IPS-NIHi7 (cell line): ENCODE data around the gene GRAMD2B.

Source experiments
- DNase-seq: peaks from one replicate; pipeline ENCODE4 v3.0.0; 2012; ENCODE audit warnings: mixed read lengths; ENCODE audit errors: extremely low spot score

GRAMD2B gene

GRCh38 chr5:126480824-126481223 lies 57.6 kb downstream of the GRAMD2B start:
- DNase-seq: no peak

GRCh38 chr5:126481243-126481642 lies 58.0 kb downstream of the GRAMD2B start:
- DNase-seq: no peak

- DNase-seq: no peak
Observed at GRCh38 chr5:126482591-126482990, 59.4 kb downstream of the GRAMD2B start.

GRCh38 chr5:126483156-126483555 lies 59.9 kb downstream of the GRAMD2B start:
- no peak for DNase-seq

- DNase-seq: no peak
Observed at GRCh38 chr5:126484253-126484652, 61.0 kb downstream of the GRAMD2B start.

GRCh38 chr5:126486332-126486731 lies 63.1 kb downstream of the GRAMD2B start:
- no peak for DNase-seq

GRCh38 chr5:126487596-126487995 lies 64.4 kb downstream of the GRAMD2B start:
- DNase-seq: no peak

- DNase-seq: no peak
Observed at GRCh38 chr5:126488443-126489065, 65.3 kb downstream of the GRAMD2B start.

- peak; percentile 42 for DNase-seq
Observed at GRCh38 chr5:126490167-126490940, 67.1 kb downstream of the GRAMD2B start.

GRCh38 chr5:126492939-126493338 lies 69.7 kb downstream of the GRAMD2B start:
- peak; percentile 40 for DNase-seq

- no peak for DNase-seq
Observed at GRCh38 chr5:126494393-126494792, 71.2 kb downstream of the GRAMD2B start.

- DNase-seq: no peak
Observed at GRCh38 chr5:126497506-126497905, 74.3 kb downstream of the GRAMD2B start.

GRCh38 chr5:126499278-126499677 lies 76.1 kb downstream of the GRAMD2B start:
- no peak for DNase-seq

GRCh38 chr5:126499853-126500342 lies 76.7 kb downstream of the GRAMD2B start:
- peak; percentile 51 for DNase-seq

GRCh38 chr5:126501448-126501847 lies 78.2 kb downstream of the GRAMD2B start:
- no peak for DNase-seq

GRCh38 chr5:126503602-126504104 lies 80.4 kb downstream of the GRAMD2B start:
- no peak for DNase-seq

GRCh38 chr5:126506079-126506478 lies 82.9 kb downstream of the GRAMD2B start:
- DNase-seq: no peak

- no peak for DNase-seq
Observed at GRCh38 chr5:126508251-126508961, 85.2 kb downstream of the GRAMD2B start.

GRCh38 chr5:126508962-126509279 lies 85.7 kb downstream of the GRAMD2B start:
- no peak for DNase-seq

GRCh38 chr5:126509339-126509738 lies 86.1 kb downstream of the GRAMD2B start:
- DNase-seq: no peak

GRCh38 chr5:126511961-126512360 lies 88.8 kb downstream of the GRAMD2B start:
- DNase-seq: no peak

GRCh38 chr5:126512451-126512850 lies 89.2 kb downstream of the GRAMD2B start:
- DNase-seq: no peak

- no peak for DNase-seq
Observed at GRCh38 chr5:126513302-126513701, 90.1 kb downstream of the GRAMD2B start.
